Mesodermal cell (in vitro differentiated cells): ENCODE results near the gene LOXHD1.

Source experiments
- H3K27ac ChIP-seq: 2 replicates; pipeline ENCODE4 v1.7.0; 2013; ENCODE audit warnings: mild to moderate bottlenecking, low read depth, low read length, moderate library complexity; ENCODE audit not compliant: severe bottlenecking
- H3K36me3 ChIP-seq: 2 replicates; pipeline ENCODE4 v1.7.1; 2013; ENCODE audit warnings: mild to moderate bottlenecking, low read length, moderate library complexity; ENCODE audit not compliant: control insufficient read depth, insufficient read depth
- H3K4me1 ChIP-seq: one replicate; pipeline ENCODE4 v1.7.1; 2013; ENCODE audit warnings: mild to moderate bottlenecking, low read length; ENCODE audit not compliant: insufficient read depth, control insufficient read depth, poor library complexity, severe bottlenecking
- H3K4me3 ChIP-seq: 2 replicates; pipeline ENCODE4 v1.7.0; 2013; ENCODE audit warnings: low read length, control low read depth, mild to moderate bottlenecking; ENCODE audit not compliant: insufficient read depth, poor library complexity, severe bottlenecking; ENCODE audit errors: extremely low read depth
- H3K9me3 ChIP-seq: 2 replicates; pipeline ENCODE4 v1.7.1; 2013; ENCODE audit warnings: mild to moderate bottlenecking, low read length, moderate library complexity; ENCODE audit not compliant: control insufficient read depth
- WGBS, 2 experiments: methylation state at CpG; one replicate each; pipeline ENCODE4 v1.1.5; 2013; ENCODE audit warnings: missing lambda C conversion rate in 2 of 2; ENCODE audit not compliant: insufficient coverage in 2 of 2; 5-methylcytosine and 5-hydroxymethylcytosine counted together

LOXHD1 gene

DNA sequence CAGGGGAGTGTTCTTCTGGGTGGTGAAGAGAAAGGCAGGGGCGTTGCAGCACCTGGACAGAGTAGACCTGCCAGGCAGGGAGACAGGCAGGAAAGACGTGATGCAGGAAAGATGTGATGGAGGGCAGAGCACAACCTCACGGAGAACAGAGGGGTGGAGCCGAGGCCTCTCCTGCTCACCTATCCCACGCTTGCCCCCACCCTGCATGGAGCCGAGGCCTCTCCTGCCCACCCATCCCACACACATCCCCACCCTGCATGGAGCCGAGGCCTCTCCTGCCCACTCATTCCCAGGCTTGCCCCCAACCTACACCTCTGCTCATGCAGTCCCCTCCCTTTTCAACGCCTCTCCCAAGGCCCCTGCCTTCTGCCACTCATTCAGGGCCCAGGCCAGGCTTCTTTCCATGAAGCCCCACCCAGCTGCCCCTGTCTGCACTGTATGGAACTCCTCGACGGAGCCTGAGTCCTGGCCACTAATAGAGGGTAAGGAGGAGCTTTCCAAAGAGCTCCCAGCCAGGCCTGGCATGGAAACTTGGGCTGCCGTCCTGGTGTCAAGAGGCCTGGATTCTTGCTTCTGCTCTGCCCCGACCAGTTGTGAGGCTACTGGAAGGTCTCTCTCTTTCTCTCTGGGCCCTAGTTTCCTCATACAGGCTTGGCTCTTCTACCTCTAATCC lies 32.0 kb upstream of the LOXHD1 start:
- H3K9me3 ChIP-seq: no peaks in the 10 kb centered on the region
- H3K4me3 ChIP-seq: no peak overlapping the region
- WGBS, 2 experiments: 84 to 92% methylated on average over 4 to 8 of the region's 12 CpGs

DNA sequence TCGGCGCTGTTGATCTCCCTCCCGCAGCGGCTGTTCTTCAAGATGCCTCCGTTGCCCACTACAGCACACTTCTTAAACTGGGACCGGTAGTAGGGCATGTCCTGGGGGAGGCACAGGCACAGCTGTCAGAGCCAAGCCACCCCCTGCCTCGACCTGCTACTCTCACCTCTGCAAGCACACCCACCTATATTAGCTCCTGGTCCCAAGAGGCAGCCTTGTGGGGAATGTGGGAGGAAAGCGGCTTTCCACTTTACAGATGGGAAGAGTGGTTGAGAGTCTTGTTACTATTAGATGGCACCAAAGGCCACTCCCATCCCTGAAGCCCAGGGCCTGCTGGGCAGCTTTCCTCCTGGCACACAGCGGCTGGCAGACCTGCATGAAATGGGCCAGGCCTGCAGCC lies 29.2 kb upstream of the LOXHD1 start:
- Histone ChIP-seq H3K27ac (no peak overlapping the region), H3K4me3 (no peak overlapping the region), H3K9me3 (no peaks in the 10 kb centered on the region), H3K4me1 (no peaks in the 10 kb centered on the region), H3K36me3 (no peaks in the 10 kb centered on the region)
- WGBS, 2 experiments: 97 to 98% methylated on average over 6 to 7 of the region's 9 CpGs

More for the DNA sequence above, 32.0 kb upstream of the LOXHD1 start:
- Histone ChIP-seq H3K27ac (no peak overlapping the region), H3K4me1 (no peaks in the 10 kb centered on the region), H3K36me3 (no peaks in the 10 kb centered on the region)

DNA sequence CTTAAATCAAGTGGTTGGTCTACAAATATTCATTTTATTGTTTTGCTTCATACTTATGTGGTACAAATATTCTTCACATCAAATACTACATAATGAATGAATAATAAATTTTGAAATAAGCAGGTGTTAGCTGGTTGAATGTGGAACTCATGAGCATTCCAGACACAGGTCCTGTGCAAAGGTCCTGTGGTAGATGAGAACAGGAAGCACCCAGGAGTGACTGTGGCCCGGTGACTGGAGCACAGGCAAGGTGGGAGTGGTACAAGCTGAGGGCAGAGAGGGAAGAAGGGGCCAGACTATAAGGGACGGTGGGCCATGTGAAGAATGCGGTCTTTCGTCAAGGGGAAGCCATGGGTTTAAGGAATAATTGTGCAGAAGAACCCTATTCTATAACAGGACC lies 26.2 kb upstream of the LOXHD1 start:
- 71 to 92% methylated on average over 1 to 4 of the region's 4 CpGs for WGBS, 2 experiments
- Histone ChIP-seq H3K36me3 (no peaks in the 10 kb centered on the region), H3K4me1 (no peaks in the 10 kb centered on the region), H3K4me3 (no peak overlapping the region), H3K9me3 (no peaks in the 10 kb centered on the region), H3K27ac (no peak overlapping the region)

DNA sequence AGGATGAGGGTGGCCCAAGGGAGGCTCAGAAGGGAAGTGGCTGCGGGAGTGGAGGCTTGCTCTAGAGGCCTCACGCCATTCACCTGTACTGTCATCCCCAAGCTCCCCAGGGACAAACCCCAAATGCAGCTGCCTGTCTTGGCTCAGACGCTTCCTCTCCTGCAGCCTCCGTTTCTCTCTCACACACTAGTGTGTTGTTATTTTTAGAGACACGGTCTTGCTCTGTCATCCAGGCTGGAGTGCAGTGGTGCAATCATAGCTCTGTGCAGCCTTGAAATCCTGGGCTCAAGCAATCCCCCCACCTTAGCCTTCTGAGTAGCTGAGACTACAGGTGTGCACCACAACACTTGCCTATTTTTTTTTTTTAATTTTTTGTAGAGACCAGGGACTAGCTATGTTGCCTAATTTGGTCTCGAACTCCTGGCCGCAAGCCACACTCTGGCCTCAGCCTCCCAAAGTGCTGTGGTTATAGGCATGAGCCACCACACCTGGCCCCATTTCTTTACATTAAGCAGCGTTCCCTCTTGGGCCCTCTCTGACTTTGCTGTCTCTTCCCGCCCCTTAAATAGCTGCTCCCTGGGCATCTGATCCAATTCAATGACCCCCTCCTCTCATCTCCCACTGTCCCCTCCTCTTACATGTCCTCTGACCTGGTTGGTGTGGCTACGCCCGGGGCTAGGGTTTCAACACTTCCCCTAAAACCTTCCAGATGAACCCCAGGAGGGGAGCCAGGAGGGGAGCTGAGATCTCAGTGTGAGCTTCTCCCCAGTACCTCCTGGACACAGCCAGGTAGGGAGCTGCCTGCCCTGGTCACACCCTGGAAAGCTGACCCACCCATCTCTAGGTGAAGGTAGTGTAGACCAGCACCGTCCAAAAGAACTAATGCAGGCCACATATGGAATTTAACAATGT lies 24.0 kb upstream of the LOXHD1 start:
- H3K36me3 ChIP-seq: no peaks in the 10 kb centered on the region
- H3K9me3 ChIP-seq: no peaks in the 10 kb centered on the region
- no peak overlapping the region for H3K4me3 ChIP-seq
- H3K27ac ChIP-seq: no peak overlapping the region
- peaks cover 4% of the 10 kb centered on the region for H3K4me1 ChIP-seq
- 75 to 83% methylated on average over 9 of the region's 12 CpGs for WGBS, 2 experiments

DNA sequence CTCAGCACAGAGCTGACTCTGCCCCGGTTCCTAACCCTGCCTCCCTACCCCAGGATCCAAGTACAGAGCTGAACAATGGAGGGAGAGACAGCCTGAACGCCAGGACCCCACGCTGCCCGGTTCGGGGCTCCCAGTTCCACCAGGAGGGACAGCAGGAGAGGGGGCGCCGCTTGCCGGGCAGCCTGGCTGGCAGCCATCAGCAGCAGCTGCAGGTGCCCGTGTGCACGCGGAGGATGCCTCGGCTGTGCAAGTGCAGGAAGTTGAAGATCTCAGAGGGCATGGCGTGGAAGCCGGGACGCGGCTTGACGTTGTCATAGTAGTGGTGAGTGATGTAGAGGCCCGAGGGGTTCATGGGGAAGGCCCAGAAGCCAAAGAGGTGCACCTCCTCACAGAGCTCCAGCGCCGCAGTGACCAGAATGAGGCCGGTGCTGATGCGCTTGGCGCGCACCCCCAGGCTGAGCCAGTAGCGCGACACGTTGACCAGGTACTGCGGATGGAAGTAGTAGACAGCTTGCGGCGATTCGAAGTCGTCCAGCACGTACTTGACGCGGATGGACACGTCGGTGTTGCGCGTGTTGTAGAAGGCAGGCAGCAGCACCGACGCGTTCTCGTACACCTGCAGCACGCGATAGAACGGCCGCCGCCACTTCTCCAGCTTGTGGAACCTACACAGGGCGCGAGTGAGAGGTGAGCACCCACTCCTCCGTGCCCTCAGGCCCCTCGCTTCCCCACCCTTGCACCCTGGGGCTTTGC lies 23.0 kb upstream of the LOXHD1 start:
- H3K9me3 ChIP-seq: no peaks in the 10 kb centered on the region
- no peak overlapping the region for H3K27ac ChIP-seq
- H3K4me1 ChIP-seq: peaks cover 4% of the 10 kb centered on the region
- H3K36me3 ChIP-seq: no peaks in the 10 kb centered on the region
- 94 to 95% methylated on average over 51 to 52 of the region's 52 CpGs for WGBS, 2 experiments
- no peak overlapping the region for H3K4me3 ChIP-seq

DNA sequence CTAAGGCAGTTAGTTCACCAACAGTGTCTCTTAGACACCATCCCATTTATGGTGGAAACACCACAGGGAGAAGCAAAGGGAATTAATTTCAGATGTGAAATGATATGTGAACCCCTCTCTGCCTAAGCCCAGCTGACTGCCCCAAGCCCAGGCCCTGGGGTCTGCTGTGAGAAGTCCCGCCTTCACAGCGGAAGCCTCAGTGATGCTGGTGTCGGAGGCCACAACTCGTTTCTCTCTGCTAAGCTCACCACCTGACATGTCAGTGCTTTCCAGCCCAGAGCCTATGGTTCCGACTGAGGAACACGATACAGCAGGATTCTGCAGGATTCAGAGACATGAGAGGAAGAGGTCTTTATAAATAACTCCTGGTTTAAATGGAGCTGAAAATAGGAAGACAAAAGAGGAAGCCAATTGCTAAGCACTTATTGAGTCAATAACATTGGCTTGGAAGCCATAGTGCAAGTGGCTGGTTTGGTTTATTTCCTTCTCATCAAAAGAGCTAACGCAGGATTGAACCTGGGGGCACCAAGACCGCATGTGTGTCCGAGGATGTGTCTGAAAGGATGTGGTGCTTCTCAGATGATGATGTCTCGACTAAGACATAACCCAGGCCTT lies 21.9 kb upstream of the LOXHD1 start:
- Histone ChIP-seq H3K4me3 (no peak overlapping the region), H3K36me3 (no peaks in the 10 kb centered on the region), H3K27ac (no peak overlapping the region), H3K4me1 (peaks cover 4% of the 10 kb centered on the region), H3K9me3 (no peaks in the 10 kb centered on the region)
- 95 to 97% methylated on average over 5 to 10 of the region's 10 CpGs for WGBS, 2 experiments

DNA sequence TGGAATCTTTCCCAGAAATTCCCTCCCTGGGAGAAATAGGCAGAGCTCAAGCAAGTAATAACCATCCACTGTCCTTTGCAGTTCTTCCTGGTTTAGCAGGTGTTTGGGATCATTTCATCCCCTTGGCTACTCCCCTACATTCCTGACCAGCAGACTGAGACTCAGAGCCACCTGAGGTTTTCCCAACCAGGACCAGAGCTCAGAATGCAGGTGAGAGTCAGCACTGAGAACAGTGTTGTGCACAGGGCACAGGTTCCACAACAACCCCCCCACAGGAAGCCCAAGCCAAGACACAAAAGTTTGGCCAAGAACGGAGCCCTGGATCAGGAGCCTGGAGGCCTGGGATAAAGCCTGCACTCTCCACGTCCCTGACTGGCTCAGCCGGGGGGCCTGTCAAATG lies 21.0 kb upstream of the LOXHD1 start:
- no peak overlapping the region for H3K4me3 ChIP-seq
- H3K9me3 ChIP-seq: no peaks in the 10 kb centered on the region
- WGBS, 2 experiments: 80 to 84% methylated on average over 1 to 3 of the region's 3 CpGs
- peaks cover 4% of the 10 kb centered on the region for H3K4me1 ChIP-seq
- H3K27ac ChIP-seq: no peak overlapping the region
- no peaks in the 10 kb centered on the region for H3K36me3 ChIP-seq

DNA sequence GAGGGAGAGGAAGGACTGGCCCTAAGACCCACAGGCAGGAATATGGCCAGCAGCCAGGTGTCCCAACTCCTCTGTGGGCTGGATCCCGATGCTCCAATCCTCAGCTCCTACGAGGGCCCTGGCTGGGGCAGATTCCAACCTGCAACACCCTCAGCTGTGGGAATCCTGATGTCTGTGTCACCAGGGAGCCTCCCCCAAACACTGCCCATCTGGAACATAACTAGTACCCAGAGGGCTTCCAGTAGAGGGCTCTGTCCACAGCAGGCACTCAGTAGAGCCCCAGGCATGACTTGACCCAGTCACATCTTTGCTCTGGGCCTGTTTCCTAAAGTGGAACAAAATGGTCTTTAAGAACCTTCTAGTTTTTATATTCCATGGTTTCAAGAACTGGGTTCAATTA lies 20.6 kb upstream of the LOXHD1 start:
- no peak overlapping the region for H3K27ac ChIP-seq
- H3K4me1 ChIP-seq: peaks cover 6% of the 10 kb centered on the region
- H3K4me3 ChIP-seq: no peak overlapping the region
- 71 to 74% methylated on average over 2 of the region's 2 CpGs for WGBS, 2 experiments
- no peaks in the 10 kb centered on the region for H3K9me3 ChIP-seq
- H3K36me3 ChIP-seq: no peaks in the 10 kb centered on the region

DNA sequence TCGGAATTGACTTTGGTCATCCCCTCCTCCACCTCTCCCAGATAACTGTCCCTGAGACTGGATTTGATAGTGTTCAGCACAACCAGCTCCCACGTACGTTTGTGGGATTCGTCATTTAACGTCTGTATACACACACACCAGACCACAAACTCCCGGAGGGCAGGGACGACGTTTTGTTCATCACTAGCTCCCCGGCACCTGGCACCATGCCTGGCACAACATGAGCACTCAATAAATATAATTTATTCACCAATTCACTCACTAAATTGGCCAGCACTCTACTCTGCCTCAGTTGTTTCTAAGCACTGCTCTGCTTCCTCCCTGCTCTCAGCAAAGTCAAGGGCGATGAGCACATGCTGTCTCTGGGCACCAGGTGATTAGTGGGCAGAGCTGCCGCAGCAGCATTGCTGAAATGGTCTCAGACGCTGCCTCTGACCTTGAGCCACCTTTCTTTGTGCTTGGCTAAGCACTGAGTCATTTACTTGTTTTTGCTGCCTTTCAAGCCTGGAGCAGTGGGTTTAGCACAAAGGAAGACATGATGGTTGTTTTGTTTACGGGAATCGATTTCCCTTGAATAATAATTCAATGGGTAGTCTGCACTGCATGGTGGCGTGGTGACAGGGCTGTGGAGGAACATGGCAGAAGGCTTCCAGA lies 19.3 kb upstream of the LOXHD1 start:
- Histone ChIP-seq H3K36me3 (no peaks in the 10 kb centered on the region), H3K4me1 (peaks cover 10% of the 10 kb centered on the region), H3K9me3 (no peaks in the 10 kb centered on the region), H3K4me3 (no peak overlapping the region), H3K27ac (no peak overlapping the region)
- 77 to 78% methylated on average over 11 to 13 of the region's 15 CpGs for WGBS, 2 experiments

DNA sequence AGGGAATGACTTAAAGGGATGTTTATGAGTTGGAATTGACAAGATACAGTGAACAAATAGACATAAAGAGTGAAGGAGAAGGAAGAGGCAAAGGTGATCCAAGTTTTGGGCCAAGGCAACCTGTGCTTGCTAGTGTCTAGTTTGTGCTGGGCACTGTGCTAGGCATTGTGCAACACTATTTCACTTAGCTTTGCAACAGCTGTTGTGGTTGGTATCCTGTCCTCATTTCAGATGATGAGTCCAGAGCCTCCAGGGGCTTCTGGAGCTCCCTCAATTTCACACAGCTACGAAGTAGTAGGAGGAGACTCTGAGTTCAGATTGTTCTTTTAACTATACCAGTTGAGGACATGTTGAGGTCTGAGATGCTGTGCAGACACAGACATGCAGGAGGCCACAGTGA lies 18.1 kb upstream of the LOXHD1 start:
- 71% methylated on average over 1 of the region's 1 CpG; no CpG with 5 or more reads in 1 of the 2 experiments for WGBS, 2 experiments
- Histone ChIP-seq H3K27ac (no peak overlapping the region), H3K36me3 (no peaks in the 10 kb centered on the region), H3K9me3 (no peaks in the 10 kb centered on the region), H3K4me3 (no peak overlapping the region), H3K4me1 (peaks cover 10% of the 10 kb centered on the region)
